ENCODE results near the gene UBE2L6. TPM values are rescaled to one million over a fixed set of nuclear protein-coding genes. Genes with fewer than 3 reads are reported as not detected.
"Not testable (repeated sequence)": the region's sequence is repeated elsewhere in the genome, so short reads cannot be mapped to it uniquely, and the experiment has no call there.

Gene UBE2L6
- total and polyA plus RNA-seq, 12 donors: 34.4 to 108 (median 78.9) TPM

DNA sequence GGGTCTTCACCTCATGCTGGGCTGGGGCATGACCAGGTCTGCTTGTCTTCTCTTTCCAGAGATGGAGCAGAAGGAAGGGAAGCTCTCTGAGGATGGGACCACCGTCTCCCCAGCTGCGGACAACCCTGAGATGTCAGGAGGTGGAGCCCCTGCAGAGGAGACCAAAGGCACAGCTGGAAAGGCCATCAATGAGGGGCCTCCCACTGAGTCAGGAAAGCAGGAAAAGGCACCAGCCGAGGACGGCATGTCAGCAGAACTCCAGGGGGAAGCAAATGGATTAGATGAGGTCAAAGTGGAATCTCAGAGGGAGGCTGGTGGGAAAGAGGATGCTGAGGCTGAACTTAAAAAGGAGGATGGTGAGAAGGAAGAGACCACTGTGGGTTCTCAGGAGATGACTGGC lies 24.9 kb downstream of the UBE2L6 start:
- TF ChIP-seq, protein P1, sequence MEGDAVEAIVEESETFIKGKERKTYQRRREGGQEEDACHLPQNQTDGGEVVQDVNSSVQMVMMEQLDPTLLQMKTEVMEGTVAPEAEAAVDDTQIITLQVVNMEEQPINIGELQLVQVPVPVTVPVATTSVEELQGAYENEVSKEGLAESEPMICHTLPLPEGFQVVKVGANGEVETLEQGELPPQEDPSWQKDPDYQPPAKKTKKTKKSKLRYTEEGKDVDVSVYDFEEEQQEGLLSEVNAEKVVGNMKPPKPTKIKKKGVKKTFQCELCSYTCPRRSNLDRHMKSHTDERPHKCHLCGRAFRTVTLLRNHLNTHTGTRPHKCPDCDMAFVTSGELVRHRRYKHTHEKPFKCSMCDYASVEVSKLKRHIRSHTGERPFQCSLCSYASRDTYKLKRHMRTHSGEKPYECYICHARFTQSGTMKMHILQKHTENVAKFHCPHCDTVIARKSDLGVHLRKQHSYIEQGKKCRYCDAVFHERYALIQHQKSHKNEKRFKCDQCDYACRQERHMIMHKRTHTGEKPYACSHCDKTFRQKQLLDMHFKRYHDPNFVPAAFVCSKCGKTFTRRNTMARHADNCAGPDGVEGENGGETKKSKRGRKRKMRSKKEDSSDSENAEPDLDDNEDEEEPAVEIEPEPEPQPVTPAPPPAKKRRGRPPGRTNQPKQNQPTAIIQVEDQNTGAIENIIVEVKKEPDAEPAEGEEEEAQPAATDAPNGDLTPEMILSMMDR (IDR thresholded peaks at IDR 0.05): no peak
- intact Hi-C loops (cut with DNase I): no loop called here
- H3K4me1 ChIP-seq (replicated peaks in 1 of 2): peaks cover 0 to 6% of the 10 kb centered on the region in 2 donors
- WGBS, 4 donors: 60 to 66% (median 65%) methylated on average over 4 of the region's 4 CpGs
- H3K27ac ChIP-seq: no peak overlapping the region
- H3K36me3 ChIP-seq (replicated peaks in 1 of 2): no peaks in the 10 kb centered on the region
- DNase-seq: no peak
- no peak overlapping the region for H3K4me3 ChIP-seq
- H3K9me3 ChIP-seq (replicated peaks in 1 of 3): no peaks in the 10 kb centered on the region
- H3K27me3 ChIP-seq: no peaks in the 10 kb centered on the region

DNA sequence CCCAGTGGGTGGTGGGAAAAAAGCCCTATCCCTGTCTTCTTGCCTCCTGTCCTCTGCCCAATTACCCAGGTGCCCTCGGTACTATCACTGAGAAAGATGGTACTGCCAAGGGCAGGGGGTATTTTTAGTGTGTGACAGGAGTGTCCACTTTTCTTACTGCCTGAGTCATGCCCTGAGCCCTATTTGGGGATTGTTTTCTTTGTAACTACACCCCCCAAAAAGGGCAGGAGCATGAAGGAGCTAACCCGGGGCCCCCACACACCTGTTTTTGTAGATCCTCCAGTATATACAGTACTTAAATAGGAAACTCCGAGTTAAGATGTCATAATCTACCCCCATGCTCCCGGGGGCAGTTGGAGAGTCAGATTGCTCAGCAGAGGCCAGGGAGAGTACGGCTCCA lies 26.3 kb downstream of the UBE2L6 start:
- no peak for DNase-seq

DNA sequence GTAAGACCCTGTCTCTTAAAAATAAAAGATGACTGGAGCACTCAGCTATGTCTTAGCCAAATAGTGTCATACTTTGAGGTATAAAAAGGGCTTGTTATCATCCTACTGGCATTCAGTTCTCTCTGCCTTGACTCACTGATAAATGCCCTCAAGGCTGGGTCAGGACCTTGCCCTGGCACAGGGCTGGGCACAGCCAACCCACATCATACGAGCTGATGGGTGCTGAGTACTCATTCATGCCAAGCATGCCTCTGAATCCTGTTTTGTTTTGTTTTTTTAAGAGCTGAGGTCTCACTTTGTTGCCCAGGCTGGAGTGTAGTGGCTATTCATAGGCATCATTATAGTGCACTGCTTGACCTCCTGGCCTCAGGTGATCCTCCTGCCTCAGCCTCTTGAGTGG lies 28.1 kb downstream of the UBE2L6 start:
- Histone ChIP-seq H3K9me3 (replicated peaks in 1 of 3) (no peaks in the 10 kb centered on the region), H3K27me3 (no peaks in the 10 kb centered on the region), H3K4me3 (no peak overlapping the region), H3K36me3 (replicated peaks in 1 of 2) (no peaks in the 10 kb centered on the region), H3K27ac (no peak overlapping the region), H3K4me1 (replicated peaks in 1 of 2) (no peaks in the 10 kb centered on the region)
- no peak for TF ChIP-seq POLR2A (IDR thresholded peaks at IDR 0.05)
- TF ChIP-seq, protein P1 (IDR thresholded peaks at IDR 0.05): no peak
- intact Hi-C loops (cut with DNase I): no loop called here
- no peak for DNase-seq
- WGBS, 4 donors: 42 to 55% (median 45%) methylated on average over 1 of the region's 1 CpG

More for the DNA sequence above, 26.3 kb downstream of the UBE2L6 start:
- Histone ChIP-seq H3K27ac (no peak overlapping the region), H3K4me3 (no peak overlapping the region), H3K36me3 (replicated peaks in 1 of 2) (no peaks in the 10 kb centered on the region), H3K9me3 (replicated peaks in 1 of 3) (no peaks in the 10 kb centered on the region), H3K4me1 (replicated peaks in 1 of 2) (no peaks in the 10 kb centered on the region), H3K27me3 (no peaks in the 10 kb centered on the region)
- TF ChIP-seq POLR2A (IDR thresholded peaks at IDR 0.05): no peak
- TF ChIP-seq, protein P1 (IDR thresholded peaks at IDR 0.05): no peak
- WGBS, 4 donors: 78 to 92% (median 86%) methylated on average over 5 of the region's 5 CpGs
- intact Hi-C loops (cut with DNase I): no loop called here

DNA sequence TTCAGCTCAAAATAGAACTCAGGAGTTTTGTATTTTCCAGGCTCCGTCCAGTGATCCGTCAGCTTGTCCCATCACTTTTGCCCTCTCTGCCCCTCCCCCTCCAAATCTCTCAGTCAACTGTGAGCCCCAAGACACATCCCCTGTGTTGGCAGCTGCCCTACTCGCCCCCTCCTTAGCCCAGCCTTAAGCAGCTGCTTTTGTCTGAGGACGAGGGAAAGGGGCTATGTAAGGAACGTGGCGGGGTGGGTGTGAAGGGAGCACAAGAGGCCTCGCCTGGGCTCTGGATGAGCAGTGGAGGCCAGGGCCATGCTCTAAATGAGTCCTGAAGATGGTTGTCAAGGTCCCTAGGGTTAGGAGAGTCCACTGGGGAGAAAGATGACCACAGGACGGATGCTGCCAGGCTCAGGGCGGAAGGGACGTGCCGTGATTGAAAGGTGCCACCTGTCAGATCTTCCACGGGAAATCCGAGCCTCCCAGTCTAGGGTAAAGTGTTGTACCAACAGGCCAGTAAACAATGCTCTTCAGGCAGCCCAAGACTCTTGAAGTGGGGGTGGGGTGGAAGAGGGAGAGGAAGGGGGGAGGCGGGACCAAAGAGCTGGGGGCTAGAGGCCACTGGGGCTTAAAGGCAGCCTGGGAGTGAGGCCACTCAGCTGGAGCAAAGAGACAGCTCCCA lies 30.4 kb downstream of the UBE2L6 start, which contains the start of gene SMTNL1:
Gene SMTNL1, plus strand, starts transcription at position 649 of the 673 bp plus-strand sequence. CDS start 5,048 bp downstream, outside the sequence.
- Histone ChIP-seq H3K9me3 (replicated peaks in 1 of 3) (no peaks in the 10 kb centered on the region), H3K27me3 (no peaks in the 10 kb centered on the region), H3K27ac (no peak within 1 kb of the TSS), H3K4me1 (replicated peaks in 1 of 2) (no peaks in the 10 kb centered on the region), H3K36me3 (replicated peaks in 1 of 2) (no peaks in the 10 kb centered on the region), H3K4me3 (no peak within 1 kb of the TSS)
- intact Hi-C loops (cut with DNase I): no loop called here
- 59 to 69% (median 63%) methylated on average over 9 to 14 of the region's 14 CpGs for WGBS, 4 donors
- DNase-seq: no peak
- TF ChIP-seq POLR2A (IDR thresholded peaks at IDR 0.05): no peak
- TF ChIP-seq, protein P1 (IDR thresholded peaks at IDR 0.05): no peak

DNA sequence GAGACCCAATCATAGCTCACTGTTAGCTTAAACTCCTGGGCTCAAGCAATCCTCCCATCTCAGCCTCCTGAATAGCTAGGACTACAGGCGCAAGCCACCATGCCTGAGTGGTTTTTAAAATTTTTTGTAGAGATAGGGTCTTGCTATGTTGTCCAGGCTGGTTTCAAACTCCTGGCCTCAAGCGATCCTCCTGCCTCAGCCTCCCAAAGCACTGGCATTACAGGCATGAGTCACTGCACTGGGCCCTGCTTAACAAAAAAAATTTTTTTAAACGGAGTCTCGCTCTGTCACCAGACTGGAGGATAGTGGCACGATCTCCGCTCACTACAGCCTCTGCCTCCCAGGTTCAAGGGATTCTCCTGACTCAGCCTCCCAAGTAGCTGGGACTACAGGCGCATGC lies 33.0 kb downstream of the UBE2L6 start:
- intact Hi-C loops (cut with DNase I): not testable (repeated sequence)

More for the DNA sequence above, 33.0 kb downstream of the UBE2L6 start:
- DNase-seq; H3K27ac ChIP-seq; H3K27me3 ChIP-seq; H3K4me3 ChIP-seq; H3K9me3 ChIP-seq (replicated peaks in 1 of 3); H3K36me3 ChIP-seq (replicated peaks in 1 of 2): not testable (repeated sequence)
- peaks cover 8 to 16% of the 10 kb centered on the region in 2 donors for H3K4me1 ChIP-seq (replicated peaks in 1 of 2)
- 87 to 93% (median 88%) methylated on average over 7 of the region's 7 CpGs for WGBS, 4 donors
